ENCODE measurements around the gene ZDHHC3. TPM values are rescaled to one million over a fixed set of nuclear protein-coding genes. Genes with fewer than 3 reads are reported as not detected.

ZDHHC3 gene
- total and polyA plus RNA-seq, 3 experiments from 2014 or later = 40.9 to 46.3 (median 41.8) TPM

GRCh38 chr3:44893097-44893496 lies 82.9 kb downstream of the ZDHHC3 start:
- Mint-ChIP-seq H3K4me3 (no peak overlapping the region), H3K9me3 (no peaks in the 10 kb centered on the region), H3K4me1 (no peaks in the 10 kb centered on the region), H3K27ac (no peak overlapping the region), H3K36me3 (no peaks in the 10 kb centered on the region), H3K27me3 (peaks cover 3 to 11% of the 10 kb centered on the region in 2 donors)
- CTCF ChIA-PET = no interaction called here
- H3K9me3 ChIP-seq (ENCODE audit: low read length) = no peaks in the 10 kb centered on the region
- no peak overlapping the region for H3K27ac ChIP-seq (ENCODE audit: low read depth, low read length)
- no peaks in the 10 kb centered on the region for H3K4me1 ChIP-seq (ENCODE audit: insufficient read depth, low read length)
- no peaks in the 10 kb centered on the region for H3K27me3 ChIP-seq (ENCODE audit: insufficient read depth, low read length, poor library complexity, severe bottlenecking)
- no peak overlapping the region for H3K4me3 ChIP-seq (ENCODE audit: low read length)
- H3K36me3 ChIP-seq (ENCODE audit: insufficient read depth, low read length) = no peaks in the 10 kb centered on the region
- POLR2A ChIA-PET = no interaction called here
- DNase-seq = no peak

GRCh38 chr3:44892689-44893088 lies 83.3 kb downstream of the ZDHHC3 start:
- no peaks in the 10 kb centered on the region for H3K4me1 Mint-ChIP-seq
- H3K27ac ChIP-seq (ENCODE audit: low read depth, low read length) = no peak overlapping the region
- H3K27ac Mint-ChIP-seq = no peak overlapping the region
- ChIA-PET POLR2A (no interaction called here), CTCF (no interaction called here)
- no peaks in the 10 kb centered on the region for H3K4me1 ChIP-seq (ENCODE audit: insufficient read depth, low read length)
- no peaks in the 10 kb centered on the region for H3K36me3 Mint-ChIP-seq
- no peaks in the 10 kb centered on the region for H3K9me3 Mint-ChIP-seq
- peaks cover 3 to 12% of the 10 kb centered on the region in 2 donors for H3K27me3 Mint-ChIP-seq
- H3K4me3 ChIP-seq (ENCODE audit: low read length) = no peak overlapping the region
- H3K9me3 ChIP-seq (ENCODE audit: low read length) = no peaks in the 10 kb centered on the region
- DNase-seq = no peak
- H3K36me3 ChIP-seq (ENCODE audit: insufficient read depth, low read length) = no peaks in the 10 kb centered on the region
- H3K27me3 ChIP-seq (ENCODE audit: insufficient read depth, low read length, poor library complexity, severe bottlenecking) = peaks cover 3% of the 10 kb centered on the region
- H3K4me3 Mint-ChIP-seq = no peak overlapping the region

- ChIA-PET POLR2A (no interaction called here), CTCF (interaction anchor here (1.4 kb wide), 1 partner anchor 23 kb away, joined by 4 read pairs; no protein-coding TSS in a partner anchor)
- no peaks in the 10 kb centered on the region for H3K9me3 ChIP-seq (ENCODE audit: low read length)
- H3K4me3 Mint-ChIP-seq = no peak overlapping the region
- peaks cover 6 to 15% of the 10 kb centered on the region in 2 donors for H3K27me3 Mint-ChIP-seq
- H3K27me3 ChIP-seq (ENCODE audit: insufficient read depth, low read length, poor library complexity, severe bottlenecking) = peaks cover 4% of the 10 kb centered on the region
- H3K27ac Mint-ChIP-seq = no peak overlapping the region
- no peak overlapping the region for H3K4me3 ChIP-seq (ENCODE audit: low read length)
- H3K9me3 Mint-ChIP-seq = no peaks in the 10 kb centered on the region
- no peaks in the 10 kb centered on the region for H3K4me1 ChIP-seq (ENCODE audit: insufficient read depth, low read length)
- no peak for DNase-seq
- H3K4me1 Mint-ChIP-seq = no peaks in the 10 kb centered on the region
- H3K27ac ChIP-seq (ENCODE audit: low read depth, low read length) = no peak overlapping the region
- no peaks in the 10 kb centered on the region for H3K36me3 ChIP-seq (ENCODE audit: insufficient read depth, low read length)
- H3K36me3 Mint-ChIP-seq = no peaks in the 10 kb centered on the region
Observed at GRCh38 chr3:44890852-44891251, 85.1 kb downstream of the ZDHHC3 start.

- peaks cover 4% of the 10 kb centered on the region for H3K27me3 ChIP-seq (ENCODE audit: insufficient read depth, low read length, poor library complexity, severe bottlenecking)
- no peaks in the 10 kb centered on the region for H3K4me1 ChIP-seq (ENCODE audit: insufficient read depth, low read length)
- no peaks in the 10 kb centered on the region for H3K4me1 Mint-ChIP-seq
- H3K27ac Mint-ChIP-seq = no peak overlapping the region
- no peaks in the 10 kb centered on the region for H3K9me3 Mint-ChIP-seq
- no peak for DNase-seq
- H3K36me3 ChIP-seq (ENCODE audit: insufficient read depth, low read length) = no peaks in the 10 kb centered on the region
- no peak overlapping the region for H3K4me3 Mint-ChIP-seq
- no peak overlapping the region for H3K4me3 ChIP-seq (ENCODE audit: low read length)
- POLR2A ChIA-PET = no interaction called here
- H3K9me3 ChIP-seq (ENCODE audit: low read length) = no peaks in the 10 kb centered on the region
- CTCF ChIA-PET = no interaction called here
- H3K36me3 Mint-ChIP-seq = no peaks in the 10 kb centered on the region
- peaks cover 12 to 21% of the 10 kb centered on the region in 2 donors for H3K27me3 Mint-ChIP-seq
- H3K27ac ChIP-seq (ENCODE audit: low read depth, low read length) = no peak overlapping the region
Observed at GRCh38 chr3:44890258-44890657, 85.7 kb downstream of the ZDHHC3 start.

- Histone ChIP-seq H3K27ac (ENCODE audit: low read depth, low read length) (no peak overlapping the region), H3K4me3 (ENCODE audit: low read length) (no peak overlapping the region), H3K4me1 (ENCODE audit: insufficient read depth, low read length) (no peaks in the 10 kb centered on the region), H3K27me3 (ENCODE audit: insufficient read depth, low read length, poor library complexity, severe bottlenecking) (peaks cover 4% of the 10 kb centered on the region), H3K36me3 (ENCODE audit: insufficient read depth, low read length) (no peaks in the 10 kb centered on the region), H3K9me3 (ENCODE audit: low read length) (no peaks in the 10 kb centered on the region)
- no peaks in the 10 kb centered on the region for H3K9me3 Mint-ChIP-seq
- H3K27ac Mint-ChIP-seq = peak overlapping the region in 1 of 8 donors; percentile 43
- CTCF ChIA-PET = interaction anchor here (1.2 kb wide), 1 partner anchor 9 kb away, joined by 3 read pairs; no protein-coding TSS in a partner anchor
- H3K27me3 Mint-ChIP-seq = peaks cover 20 to 27% of the 10 kb centered on the region in 2 donors
- no peak overlapping the region for H3K4me3 Mint-ChIP-seq
- DNase-seq = no peak
- no peaks in the 10 kb centered on the region for H3K4me1 Mint-ChIP-seq
- POLR2A ChIA-PET = no interaction called here
- H3K36me3 Mint-ChIP-seq = no peaks in the 10 kb centered on the region
Observed at GRCh38 chr3:44887101-44887500, 88.9 kb downstream of the ZDHHC3 start.

- H3K9me3 Mint-ChIP-seq = no peaks in the 10 kb centered on the region
- H3K36me3 ChIP-seq (ENCODE audit: insufficient read depth, low read length) = no peaks in the 10 kb centered on the region
- ChIA-PET CTCF (interaction anchor here (1.2 kb wide), 1 partner anchor 10 kb away, joined by 3 read pairs; no protein-coding TSS in a partner anchor), POLR2A (no interaction called here)
- no peak overlapping the region for H3K4me3 Mint-ChIP-seq
- H3K4me1 Mint-ChIP-seq = no peaks in the 10 kb centered on the region
- no peak overlapping the region for H3K27ac Mint-ChIP-seq
- no peaks in the 10 kb centered on the region for H3K36me3 Mint-ChIP-seq
- H3K27me3 ChIP-seq (ENCODE audit: insufficient read depth, low read length, poor library complexity, severe bottlenecking) = peaks cover 4% of the 10 kb centered on the region
- H3K4me3 ChIP-seq (ENCODE audit: low read length) = no peak overlapping the region
- peaks cover 20 to 27% of the 10 kb centered on the region in 2 donors for H3K27me3 Mint-ChIP-seq
- no peak for DNase-seq
- no peaks in the 10 kb centered on the region for H3K4me1 ChIP-seq (ENCODE audit: insufficient read depth, low read length)
- no peaks in the 10 kb centered on the region for H3K9me3 ChIP-seq (ENCODE audit: low read length)
- no peak overlapping the region for H3K27ac ChIP-seq (ENCODE audit: low read depth, low read length)
Observed at GRCh38 chr3:44886561-44886960, 89.4 kb downstream of the ZDHHC3 start.

GRCh38 chr3:44885618-44886017 lies 90.4 kb downstream of the ZDHHC3 start:
- Histone ChIP-seq H3K27ac (ENCODE audit: low read depth, low read length) (no peak overlapping the region), H3K4me3 (ENCODE audit: low read length) (no peak overlapping the region), H3K4me1 (ENCODE audit: insufficient read depth, low read length) (no peaks in the 10 kb centered on the region), H3K36me3 (ENCODE audit: insufficient read depth, low read length) (no peaks in the 10 kb centered on the region), H3K27me3 (ENCODE audit: insufficient read depth, low read length, poor library complexity, severe bottlenecking) (peaks cover 4% of the 10 kb centered on the region), H3K9me3 (ENCODE audit: low read length) (no peaks in the 10 kb centered on the region)
- Mint-ChIP-seq H3K27me3 (peaks cover 18 to 27% of the 10 kb centered on the region in 2 donors), H3K36me3 (no peaks in the 10 kb centered on the region), H3K9me3 (no peaks in the 10 kb centered on the region), H3K4me1 (no peaks in the 10 kb centered on the region), H3K4me3 (no peak overlapping the region), H3K27ac (no peak overlapping the region)
- POLR2A ChIA-PET = no interaction called here
- CTCF ChIA-PET = no interaction called here
- no peak for DNase-seq

- no peak overlapping the region for H3K4me3 Mint-ChIP-seq
- no peaks in the 10 kb centered on the region for H3K4me1 Mint-ChIP-seq
- no peak for DNase-seq
- Histone ChIP-seq H3K27ac (ENCODE audit: low read depth, low read length) (no peak overlapping the region), H3K27me3 (ENCODE audit: insufficient read depth, low read length, poor library complexity, severe bottlenecking) (peaks cover 4% of the 10 kb centered on the region), H3K36me3 (ENCODE audit: insufficient read depth, low read length) (no peaks in the 10 kb centered on the region), H3K9me3 (ENCODE audit: low read length) (no peaks in the 10 kb centered on the region), H3K4me1 (ENCODE audit: insufficient read depth, low read length) (no peaks in the 10 kb centered on the region), H3K4me3 (ENCODE audit: low read length) (no peak overlapping the region)
- no peaks in the 10 kb centered on the region for H3K36me3 Mint-ChIP-seq
- POLR2A ChIA-PET = no interaction called here
- no peaks in the 10 kb centered on the region for H3K9me3 Mint-ChIP-seq
- H3K27ac Mint-ChIP-seq = no peak overlapping the region
- CTCF ChIA-PET = no interaction called here
- H3K27me3 Mint-ChIP-seq = peaks cover 18 to 27% of the 10 kb centered on the region in 2 donors
Observed at GRCh38 chr3:44883999-44884431, 92.0 kb downstream of the ZDHHC3 start.

Measured in CD8-positive, alpha-beta memory T cell (primary cell).